ENCODE results near the gene FAM186B.
"Not testable (repeated sequence)": the region's sequence is repeated elsewhere in the genome, so short reads cannot be mapped to it uniquely, and the experiment has no call there.

Gene FAM186B

DNA sequence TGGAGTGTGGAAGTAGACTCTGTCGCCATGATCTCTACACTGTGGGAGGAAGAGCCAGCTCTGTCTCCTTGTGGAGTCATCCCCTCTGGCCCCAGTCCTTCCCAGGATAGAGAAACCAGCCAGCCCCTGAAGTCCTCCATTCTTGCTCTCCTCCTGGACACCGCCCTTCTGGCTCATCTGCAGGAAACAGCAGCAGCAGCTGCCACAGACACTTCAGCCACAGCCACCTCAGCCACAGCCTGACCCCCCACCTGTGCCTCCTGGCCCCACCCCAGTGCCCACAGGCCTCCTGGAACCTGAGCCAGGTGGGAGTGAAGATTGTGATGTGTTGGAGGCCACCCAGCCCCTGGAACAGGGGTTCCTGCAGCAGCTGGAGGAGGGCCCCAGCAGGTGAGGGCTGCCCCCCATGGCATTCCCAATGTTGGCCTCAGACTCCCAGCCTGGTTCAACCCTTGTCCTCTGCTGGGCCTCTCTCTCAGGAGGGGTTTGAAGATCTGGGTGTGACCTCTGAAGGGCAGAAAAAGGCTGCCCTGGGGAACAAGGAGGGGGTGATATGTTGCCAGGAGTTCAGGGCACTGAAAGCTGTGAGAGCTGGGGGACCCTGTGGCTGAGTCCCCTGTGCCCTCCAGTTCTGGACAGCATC lies 28.4 kb upstream of the FAM186B start:
- no peak for DNase-seq

DNA sequence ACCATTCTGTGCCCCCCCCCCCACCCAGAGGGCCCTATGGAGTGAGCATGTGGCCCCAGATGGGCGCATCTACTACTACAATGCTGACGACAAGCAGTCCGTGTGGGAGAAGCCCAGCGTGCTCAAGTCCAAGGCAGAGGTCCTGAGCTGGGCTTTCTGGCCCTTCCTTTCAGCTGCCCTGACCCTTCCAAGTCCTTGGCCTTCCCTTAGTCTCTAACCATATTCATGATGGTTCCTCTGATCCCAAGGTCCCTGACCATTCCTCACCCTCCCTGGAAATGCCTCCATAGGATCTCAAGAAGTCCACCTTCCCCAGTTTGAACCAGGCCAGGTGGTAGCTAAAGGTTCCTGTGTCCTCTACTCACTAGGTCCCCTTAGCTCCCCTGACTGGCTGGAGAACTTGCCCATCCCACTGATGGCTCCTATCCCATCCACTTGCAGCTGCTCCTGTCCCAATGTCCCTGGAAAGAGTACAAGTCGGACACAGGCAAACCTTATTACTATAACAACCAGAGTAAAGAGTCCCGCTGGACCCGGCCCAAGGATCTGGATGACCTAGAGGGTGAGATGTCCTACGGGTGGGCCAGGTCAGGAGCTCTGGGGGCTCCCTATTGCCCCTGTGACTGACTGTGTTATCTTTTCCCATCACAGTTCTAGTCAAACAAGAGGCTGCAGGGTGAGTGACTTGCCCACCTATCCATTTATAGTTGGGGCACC lies 27.7 kb upstream of the FAM186B start:
- DNase-seq: no peak

DNA sequence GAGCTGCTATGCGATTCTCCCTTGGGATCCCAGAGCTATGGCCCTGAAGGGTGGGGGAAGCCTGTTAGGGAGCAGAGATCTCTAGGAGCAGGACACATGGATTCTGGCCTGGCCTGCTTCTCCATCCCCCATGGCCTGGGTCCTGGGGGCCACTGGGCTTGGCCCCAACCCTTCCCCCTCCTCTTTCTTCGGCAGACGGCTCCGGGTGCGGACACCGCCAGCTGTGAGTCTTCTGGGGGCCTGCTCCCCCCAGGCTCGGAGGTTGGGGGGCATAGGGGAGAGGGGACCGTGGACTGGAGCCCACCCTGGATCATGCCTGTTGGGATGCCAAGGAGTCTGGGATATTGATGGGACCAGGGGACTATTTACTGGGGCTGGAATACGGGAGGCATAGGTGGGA lies 27.0 kb upstream of the FAM186B start:
- DNase-seq: no peak

DNA sequence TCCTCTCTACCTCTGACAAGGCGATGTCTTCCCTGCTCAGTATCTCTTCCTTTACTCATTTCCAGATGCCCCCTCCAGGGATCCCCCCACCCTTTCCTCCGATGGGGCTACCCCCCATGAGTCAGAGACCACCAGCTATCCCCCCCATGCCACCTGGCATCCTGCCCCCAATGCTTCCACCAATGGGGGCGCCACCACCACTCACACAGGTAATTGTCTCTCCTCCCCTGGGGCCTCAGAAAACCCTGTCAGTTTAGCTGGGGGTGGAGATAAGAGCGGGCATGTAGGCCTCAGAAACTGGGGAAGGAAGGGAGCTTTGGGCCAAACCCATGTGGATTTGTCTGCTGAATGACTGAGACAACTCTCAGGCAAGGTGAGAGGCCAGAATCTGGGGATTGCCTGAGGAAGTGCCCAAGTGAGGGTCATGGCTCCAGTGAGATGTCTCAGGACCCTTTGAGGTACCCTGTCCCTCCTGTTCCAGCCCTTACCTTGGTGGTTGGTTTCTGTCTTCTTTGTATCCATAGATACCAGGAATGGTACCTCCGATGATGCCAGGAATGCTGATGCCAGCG lies 26.0 kb upstream of the FAM186B start:
- DNase-seq: no peak

DNA sequence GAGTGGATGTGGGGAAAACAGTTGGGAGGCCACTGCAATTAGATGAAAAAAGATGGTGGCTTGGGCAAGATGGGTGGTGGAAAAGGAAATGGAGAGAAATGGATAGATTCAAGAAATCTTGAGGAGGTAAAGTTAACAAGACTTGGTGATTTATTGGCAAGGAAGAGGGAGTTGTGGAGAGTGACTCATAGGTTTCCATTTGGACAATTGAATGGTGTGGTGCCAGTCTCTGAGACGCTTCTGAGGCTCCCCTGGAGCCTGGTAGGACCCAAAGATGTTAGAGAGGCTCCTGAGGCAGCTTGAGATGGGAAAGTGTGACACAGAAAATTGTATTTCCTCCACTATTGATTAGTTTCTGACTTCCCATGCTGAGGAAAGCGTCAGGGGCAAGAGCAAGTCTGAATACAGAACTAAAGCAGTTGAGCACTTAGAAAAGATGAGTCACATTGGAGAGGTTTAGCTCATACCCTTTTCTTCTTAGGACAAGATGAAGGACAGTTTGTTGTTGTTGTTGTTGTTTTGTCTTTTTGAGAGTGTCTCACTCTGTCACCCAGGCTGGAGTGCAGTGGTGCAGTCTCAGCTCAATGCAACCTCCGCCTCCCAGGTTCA lies 22.4 kb upstream of the FAM186B start:
- DNase-seq: no peak

DNA sequence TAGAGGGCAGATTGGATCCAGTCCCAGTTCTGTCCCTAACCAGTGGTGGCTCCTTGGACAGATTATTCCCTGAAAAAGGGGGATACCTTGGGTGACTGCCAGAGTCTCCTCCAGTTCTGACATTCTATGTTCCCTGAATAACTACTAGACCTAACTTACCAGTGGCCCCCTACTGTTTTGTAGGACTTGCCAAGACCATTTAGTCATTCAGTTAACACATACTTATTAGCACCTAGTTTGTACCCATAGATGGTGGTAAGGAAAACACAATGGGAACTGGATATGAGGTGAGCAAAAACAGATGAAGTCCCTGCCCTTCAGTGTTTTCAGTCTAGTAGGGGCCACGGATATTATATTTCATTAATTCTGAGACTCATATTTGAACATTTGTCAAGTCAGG lies 21.4 kb upstream of the FAM186B start:
- DNase-seq: no peak

DNA sequence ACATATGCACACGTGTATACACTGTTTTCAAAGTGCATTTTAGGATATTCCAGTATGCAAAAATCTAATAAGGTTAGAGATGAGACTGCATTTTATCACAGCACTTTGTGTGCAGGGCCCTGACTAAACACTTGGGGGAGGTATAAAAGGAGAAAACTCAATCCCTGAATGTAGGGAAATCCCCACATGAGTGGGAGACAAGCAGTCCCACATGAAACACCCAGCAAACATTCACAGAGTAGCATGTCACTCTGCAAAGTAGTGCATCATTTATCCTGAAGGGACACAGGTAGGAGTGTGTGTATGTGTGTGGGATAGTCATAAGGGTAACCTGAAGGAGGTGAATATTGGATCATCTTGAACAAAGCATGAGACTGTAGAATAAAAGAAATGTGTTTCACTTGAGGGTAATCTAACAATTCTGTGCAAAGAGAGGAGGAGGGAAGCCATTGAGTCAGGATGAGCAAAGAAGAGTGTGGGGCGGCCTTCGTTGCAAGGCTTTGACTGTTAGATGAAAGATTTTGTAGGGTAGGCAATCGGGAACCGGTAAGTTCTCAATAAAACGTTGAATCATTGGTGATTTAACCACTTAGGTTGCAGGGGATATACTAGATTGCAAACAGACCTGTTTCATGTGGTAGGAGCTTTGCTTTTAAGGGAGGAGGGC lies 20.9 kb upstream of the FAM186B start:
- no peak for DNase-seq

DNA sequence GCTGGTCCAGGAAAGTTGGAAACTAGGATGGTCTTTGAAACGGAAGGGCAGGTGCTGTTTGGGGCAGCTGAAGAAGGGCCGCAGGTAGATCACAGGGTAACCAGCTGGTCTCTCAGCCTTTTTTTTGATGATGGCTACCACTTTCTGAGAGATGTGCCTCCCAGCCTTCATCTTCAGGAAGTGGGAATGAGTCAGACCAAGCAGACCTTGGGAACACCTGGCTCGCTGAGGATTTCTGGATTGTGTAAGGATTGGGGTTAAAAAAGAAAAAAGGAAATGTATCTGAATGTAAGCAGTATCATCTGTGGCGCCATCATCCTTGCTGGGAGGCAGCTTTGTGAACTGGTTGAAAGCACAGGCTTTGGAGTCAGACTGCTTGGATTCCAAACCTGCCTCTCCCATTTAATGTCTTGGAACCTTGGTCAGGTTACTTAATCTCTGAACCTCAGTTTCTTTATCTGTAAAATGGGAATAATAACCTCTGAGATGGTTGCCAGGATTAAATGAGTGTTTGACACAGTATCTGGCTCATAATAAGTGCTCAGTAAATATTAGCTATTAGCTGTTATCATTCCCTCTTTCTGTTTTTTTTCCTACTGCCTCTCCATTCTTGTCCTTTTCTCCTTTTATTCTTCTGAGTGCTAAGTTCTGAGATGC lies 19.6 kb upstream of the FAM186B start:
- DNase-seq: no peak

DNA sequence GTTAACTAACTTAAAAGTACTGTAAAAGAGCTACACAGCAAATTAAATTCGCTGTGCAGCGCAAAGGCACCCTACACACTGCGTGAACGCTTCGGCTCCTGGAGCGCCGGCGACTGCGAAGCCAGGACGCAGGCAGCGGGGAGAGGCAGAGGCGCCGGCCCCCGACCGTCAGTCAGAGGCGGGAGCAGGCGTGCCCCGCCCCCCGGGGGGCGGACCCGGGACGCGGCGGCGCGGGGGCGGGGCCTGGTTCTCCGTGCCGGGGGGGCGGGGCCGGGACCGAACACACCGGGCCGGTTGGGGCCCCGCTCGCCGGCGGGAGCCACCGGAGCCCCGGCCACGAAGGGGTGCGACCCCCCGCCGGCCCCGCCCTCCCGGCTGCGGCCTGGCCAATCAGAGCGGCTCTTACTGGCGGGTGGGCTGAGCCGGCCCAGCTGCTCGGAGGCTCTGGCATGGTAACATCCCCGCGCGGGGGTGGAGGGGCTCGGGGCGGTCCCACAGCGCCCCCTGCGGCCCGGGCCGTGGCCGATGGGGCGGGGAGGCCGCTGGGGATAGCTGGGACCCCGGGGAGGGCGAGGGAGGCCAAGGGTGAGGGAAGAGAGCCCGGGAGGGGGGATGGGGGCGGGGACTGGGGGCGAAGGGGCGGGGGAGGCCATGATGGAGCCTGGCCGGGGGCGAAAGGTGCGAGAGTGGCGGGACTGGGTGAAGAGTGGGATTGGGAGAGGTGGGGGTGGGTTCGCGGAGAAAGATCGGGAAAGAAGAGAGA lies 17.9 kb upstream of the FAM186B start, which contains the start of gene PRPF40B:
TSS of gene PRPF40B (plus strand) at position 420 of the 763 bp plus-strand sequence. CDS start at position 450, 30 bp downstream.
- peak; percentile 91 for DNase-seq

DNA sequence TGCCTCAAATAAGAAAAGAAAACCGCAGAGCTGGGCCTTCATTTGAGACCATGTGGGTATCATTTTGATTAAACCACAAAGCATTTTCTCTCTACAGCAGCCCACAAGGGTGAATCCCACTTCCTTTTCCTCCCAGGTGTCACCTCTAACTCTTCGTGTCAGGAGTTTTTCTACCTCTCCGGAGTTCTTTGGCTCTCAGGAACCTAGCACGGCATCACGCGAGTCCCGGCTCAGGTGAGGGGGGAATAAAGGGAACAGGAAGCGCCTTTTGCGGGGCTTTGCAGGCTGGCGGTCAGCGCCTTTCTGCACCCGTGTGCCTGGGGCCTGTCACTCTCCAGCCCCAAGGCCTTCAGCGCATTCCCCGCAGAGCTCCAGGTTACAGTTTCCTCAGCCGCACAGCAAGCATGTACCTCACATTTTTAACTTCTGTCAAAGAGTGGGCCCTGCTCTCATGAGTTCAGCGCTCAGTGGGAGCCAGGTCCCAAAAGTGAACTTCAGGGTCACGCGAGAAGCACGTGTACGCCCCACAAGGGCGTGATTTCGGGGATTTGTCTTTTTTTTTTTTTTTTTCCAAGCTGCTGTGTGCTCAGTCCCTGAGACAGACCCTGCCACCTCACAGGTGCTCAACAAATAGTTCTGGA lies 17.2 kb upstream of the FAM186B start:
- no peak for DNase-seq

DNA sequence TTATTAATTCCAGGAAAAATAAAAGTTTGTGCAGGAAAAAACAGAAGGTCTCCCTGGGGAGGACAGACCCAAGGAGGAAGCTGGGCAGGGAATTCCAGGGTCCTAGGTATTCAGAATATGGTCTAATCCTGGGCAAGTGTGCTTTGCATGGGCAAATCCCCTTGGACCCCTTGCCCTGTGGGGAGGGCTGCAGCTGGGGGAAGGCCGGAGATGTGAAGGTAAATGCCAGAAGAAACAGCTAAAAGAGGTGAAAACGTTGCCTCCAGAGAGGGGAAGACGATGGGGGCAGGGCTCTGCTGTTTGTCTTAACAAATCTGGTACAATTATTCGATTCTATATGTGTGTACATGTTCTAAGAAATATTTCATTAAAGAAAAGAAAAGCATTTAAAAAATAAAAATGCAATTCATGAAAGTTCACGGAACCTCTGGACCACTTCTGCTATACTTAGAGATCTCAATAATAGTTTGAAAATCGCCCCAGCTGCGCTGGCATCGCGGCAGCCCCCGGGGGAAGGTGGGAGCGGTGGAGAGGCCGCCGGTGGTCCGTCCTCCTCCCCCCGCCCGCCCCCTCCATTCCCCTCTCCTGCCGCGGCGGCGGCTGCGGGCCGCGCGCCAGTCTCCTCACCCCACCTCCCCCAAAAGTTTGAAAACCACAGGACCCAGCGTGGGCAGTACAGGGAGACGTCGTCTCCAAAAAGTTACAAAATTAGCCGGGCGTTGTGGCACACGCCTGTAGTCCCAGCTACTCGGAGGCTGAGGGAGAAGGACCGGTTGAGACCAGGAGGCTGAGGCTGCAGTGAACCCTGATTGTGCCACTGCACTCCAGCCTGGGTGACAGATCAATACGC lies 16.4 kb upstream of the FAM186B start:
- DNase-seq: no peak

DNA sequence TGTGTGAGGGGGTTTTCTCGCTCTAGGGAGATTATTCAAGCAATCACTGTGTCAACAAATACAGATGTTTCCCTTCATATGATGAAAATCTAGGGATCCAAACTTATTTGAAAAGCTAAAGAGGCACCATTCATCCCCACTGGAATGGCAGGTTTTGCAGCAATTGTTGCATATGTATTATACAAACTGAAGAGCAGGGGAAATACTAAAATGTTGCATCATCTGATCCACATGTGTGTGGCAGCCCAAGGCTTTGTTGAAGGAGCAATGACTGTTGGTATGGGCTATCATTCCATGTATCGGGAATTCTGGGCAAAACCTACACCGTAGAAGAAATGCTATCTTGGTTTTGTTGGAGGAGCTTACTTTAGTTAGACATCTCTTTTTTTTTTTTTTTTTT lies 13.8 kb upstream of the FAM186B start:
- DNase-seq: no peak

DNA sequence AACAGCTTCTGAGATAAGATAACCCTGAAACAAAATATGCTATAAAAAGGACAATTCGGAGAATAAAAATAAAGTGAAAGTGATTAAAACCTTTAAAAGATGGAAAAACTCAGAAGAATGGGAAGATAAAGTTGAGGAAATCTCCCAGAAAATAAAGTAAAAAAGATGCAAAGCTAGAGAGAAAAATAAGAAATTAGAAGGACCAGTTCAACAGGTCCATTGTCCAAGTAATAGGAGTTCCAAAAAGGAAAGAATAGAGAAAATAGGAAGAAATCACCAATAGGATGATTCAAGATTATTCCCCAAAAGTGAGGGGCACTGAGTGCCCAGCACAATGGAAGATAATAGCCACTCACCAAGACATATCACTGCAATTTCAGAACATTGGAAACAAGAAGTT lies 13.1 kb upstream of the FAM186B start:
- DNase-seq: no peak

DNA sequence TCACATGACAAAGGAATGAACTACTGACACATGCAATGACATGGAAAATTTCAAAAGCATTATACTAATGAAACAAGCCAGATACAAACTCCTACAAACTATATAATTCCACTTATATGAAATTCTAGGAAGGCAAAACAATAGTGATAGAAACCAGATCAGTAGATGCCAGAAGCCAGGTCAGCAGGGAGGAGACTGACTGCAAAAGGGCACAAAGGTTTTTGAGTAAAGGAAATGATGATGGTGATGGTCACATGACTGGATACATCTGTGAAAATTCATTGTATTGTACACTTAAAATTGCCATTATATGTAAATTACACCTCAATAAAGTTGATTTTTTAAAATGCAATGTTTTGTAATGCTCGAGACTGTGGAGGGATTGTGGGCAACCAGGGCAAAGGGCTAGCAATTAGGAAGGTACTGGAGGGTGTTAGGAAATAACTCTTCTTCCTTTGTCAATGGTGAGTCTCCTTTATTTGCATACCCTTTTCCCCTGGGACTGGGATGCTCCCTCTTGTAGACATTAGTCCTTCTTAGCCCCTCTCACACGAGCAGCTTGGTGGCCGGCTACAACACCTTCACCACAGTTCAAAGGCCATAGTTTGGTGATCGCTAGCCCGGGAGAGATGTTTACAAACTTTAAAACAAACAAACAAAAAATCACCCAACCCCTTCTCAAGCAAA lies 11.2 kb upstream of the FAM186B start:
- DNase-seq: no peak

DNA sequence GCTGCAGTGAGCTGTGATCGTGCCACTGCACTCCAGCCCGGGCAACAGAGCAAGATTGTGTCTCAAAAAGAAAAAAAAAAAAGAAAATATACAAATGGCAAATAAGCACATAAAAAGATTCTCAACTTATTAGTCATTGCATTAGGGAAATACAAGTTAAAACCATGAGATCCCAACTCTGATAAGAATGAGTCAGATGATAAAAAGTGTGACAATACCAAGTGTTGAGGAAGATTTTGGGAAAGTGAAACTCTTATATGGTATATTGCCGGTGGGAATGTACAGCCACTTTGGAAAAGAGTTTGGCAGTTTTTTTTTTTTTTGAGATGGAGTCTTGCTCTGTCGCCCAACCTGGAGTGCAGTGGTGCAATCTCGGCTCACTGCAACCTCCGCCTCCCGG lies 10.3 kb upstream of the FAM186B start:
- no peak for DNase-seq

DNA sequence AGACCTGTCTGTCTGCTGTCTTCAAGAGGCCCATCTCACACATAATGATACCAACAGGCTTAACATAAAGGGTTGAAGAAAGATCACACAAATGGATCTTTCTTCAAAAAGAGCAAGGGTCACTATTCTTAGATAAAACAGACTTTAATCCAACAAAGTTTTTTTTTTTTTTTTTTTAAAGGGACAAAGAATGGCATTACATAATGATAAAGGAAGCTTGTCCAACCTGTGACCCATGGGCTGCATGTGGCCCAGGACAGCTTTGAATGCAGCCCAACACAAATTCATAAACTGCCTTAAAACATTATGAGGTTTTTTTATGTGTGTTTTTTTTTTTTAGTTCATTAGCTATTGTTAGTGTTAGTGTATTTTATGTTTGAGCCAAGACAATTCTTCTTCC lies 6.8 kb upstream of the FAM186B start:
- no peak for DNase-seq

DNA sequence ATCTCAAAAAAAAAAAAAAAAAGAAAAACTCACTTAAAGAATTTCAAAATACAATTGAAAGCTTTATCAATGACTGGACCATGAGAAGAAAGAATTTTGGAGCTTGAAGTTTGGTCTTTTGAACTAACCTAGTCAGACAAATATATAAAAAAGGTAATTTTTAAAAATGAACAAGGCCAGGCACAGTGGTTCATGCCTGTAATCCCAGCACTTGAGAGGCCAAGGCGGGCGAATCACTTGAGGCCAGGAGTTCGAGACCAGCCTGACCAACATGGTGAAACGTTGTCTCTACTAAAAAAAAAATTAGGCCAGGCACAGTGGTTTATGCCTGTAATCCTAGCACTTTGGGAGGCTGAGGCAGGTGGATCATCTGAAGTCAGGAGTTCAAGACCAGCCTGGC lies 5.3 kb upstream of the FAM186B start:
- DNase-seq: not testable (repeated sequence)

DNA sequence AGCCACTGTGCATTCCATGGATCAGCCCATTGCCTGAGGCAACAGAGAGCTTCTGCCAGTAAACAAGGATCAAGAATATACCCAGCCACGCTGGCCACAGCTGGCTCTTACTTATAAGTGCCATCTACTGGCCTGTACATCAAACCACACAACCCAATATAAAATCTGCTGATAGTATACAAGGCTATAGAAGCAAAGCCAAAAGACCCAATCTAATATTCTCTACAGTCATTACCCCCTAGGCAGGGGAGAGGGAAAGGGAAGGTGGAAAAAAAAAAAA lies 4.4 kb upstream of the FAM186B start:
- no peak for DNase-seq

DNA sequence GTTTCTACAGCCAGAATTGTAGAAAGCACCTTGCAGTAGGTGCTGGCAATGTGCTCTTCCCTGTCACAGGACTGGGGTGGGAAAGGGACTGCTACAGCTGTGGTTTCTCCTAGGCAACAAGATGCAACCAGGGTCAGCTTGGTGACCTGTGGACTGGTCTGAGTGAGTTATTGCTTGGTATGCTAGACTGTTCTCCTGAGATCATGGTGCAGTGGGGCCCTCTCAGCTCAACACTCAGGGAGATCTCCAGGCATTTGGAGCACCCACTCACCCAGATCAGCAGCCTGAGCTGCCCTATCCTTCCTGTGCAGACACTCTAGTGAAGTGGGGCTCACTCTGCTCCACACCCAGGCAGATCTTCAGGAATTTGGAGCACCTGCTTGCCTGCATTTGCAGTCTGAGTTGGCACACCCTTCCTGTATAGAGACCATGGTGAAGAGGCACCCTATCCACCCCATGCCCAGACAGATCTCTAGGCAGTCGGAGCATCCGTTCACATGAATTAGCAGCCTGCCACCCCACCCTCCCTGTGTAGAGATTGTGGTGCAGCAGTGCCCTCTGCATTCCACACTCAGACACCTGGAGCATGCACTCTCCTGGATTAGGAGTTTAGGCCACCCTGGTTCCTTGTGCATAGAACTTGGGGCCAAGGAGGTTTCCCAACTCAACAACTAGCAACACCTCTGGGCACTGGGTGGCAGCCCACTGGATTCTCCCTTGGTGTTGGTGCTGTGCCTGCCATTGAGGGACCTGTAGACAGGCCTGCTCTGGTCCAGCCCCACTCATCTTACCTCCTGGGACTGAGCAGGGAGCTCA lies 3.8 kb upstream of the FAM186B start:
- DNase-seq: no peak

All from right hindlimb (tissue), 1 donor.